HepG2 (cell line): ENCODE results near the gene TOP3B. TPM values are rescaled to one million over a fixed set of nuclear protein-coding genes. Genes with fewer than 3 reads are reported as not detected.

Source experiments
- AKNA ChIP-seq: sonication (generic); formaldehyde crosslinking; IDR thresholded peaks from 2 replicates; pipeline ENCODE4 v1.4.0; 2020; ENCODE audit warnings: missing genetic modification reagents, borderline replicate concordance
- CHD4 ChIP-seq: fragments of 200-600 bp; sonication (generic); IDR thresholded peaks from 2 replicates; pipeline ENCODE4 v1.7.0; 2017; ENCODE audit warnings: mild to moderate bottlenecking, low read length, borderline replicate concordance
- DNMT3B ChIP-seq: conservative IDR thresholded peaks from 2 replicates; pipeline ENCODE4 v1.6.1; 2016; ENCODE audit warnings: missing biosample characterization, control low read depth
- GATAD2A ChIP-seq: IDR thresholded peaks from 2 replicates; pipeline ENCODE4 v1.6.1; 2016
- KLF13 ChIP-seq: sonication (generic); formaldehyde crosslinking; IDR thresholded peaks from 2 replicates; pipeline ENCODE4 v1.4.0; 2020; ENCODE audit warnings: mild to moderate bottlenecking, missing genetic modification reagents
- MIER2 ChIP-seq: IDR thresholded peaks from 2 replicates; pipeline ENCODE4 v1.6.1; 2016; ENCODE audit warnings: missing biosample characterization, missing genetic modification reagents
- NCOA2 ChIP-seq: sonication (generic); formaldehyde crosslinking; IDR thresholded peaks from 2 replicates; pipeline ENCODE4 v1.8.0; 2022; ENCODE audit warnings: inconsistent platforms
- SNAI1 ChIP-seq: sonication (generic); formaldehyde crosslinking; IDR thresholded peaks from 2 replicates; pipeline ENCODE4 v1.5.0; 2020; ENCODE audit warnings: mild to moderate bottlenecking, missing genetic modification reagents, borderline replicate concordance
- WIZ ChIP-seq: sonication (generic); formaldehyde crosslinking; IDR thresholded peaks from 2 replicates; pipeline ENCODE4 v1.5.1; 2020; ENCODE audit warnings: mild to moderate bottlenecking, missing genetic modification reagents
- ZFP90 ChIP-seq: sonication (generic); formaldehyde crosslinking; IDR thresholded peaks from 2 replicates; pipeline ENCODE4 v1.8.0; 2022; ENCODE audit warnings: missing genetic modification reagents, mild to moderate bottlenecking, inconsistent platforms, borderline replicate concordance
- ZMAT3 ChIP-seq: sonication (generic); formaldehyde crosslinking; conservative IDR thresholded peaks from 2 replicates; pipeline ENCODE4 v1.7.0; 2021; ENCODE audit warnings: missing genetic modification reagents
- ZNF232 ChIP-seq: sonication (generic); formaldehyde crosslinking; IDR thresholded peaks from 2 replicates; pipeline ENCODE4 v1.4.0; 2020; ENCODE audit warnings: missing genetic modification reagents, borderline replicate concordance
- ZNF441 ChIP-seq: sonication (generic); formaldehyde crosslinking; IDR thresholded peaks from 2 replicates; pipeline ENCODE4 v1.7.0; 2021; ENCODE audit warnings: missing genetic modification reagents, borderline replicate concordance
- ZNF446 ChIP-seq: sonication (generic); formaldehyde crosslinking; IDR thresholded peaks from 2 replicates; pipeline ENCODE4 v1.5.0; 2020; ENCODE audit warnings: mild to moderate bottlenecking, missing genetic modification reagents
- ZNF512B ChIP-seq: sonication (generic); formaldehyde crosslinking; IDR thresholded peaks from 2 replicates; pipeline ENCODE4 v1.5.1; 2020; ENCODE audit warnings: missing genetic modification reagents, mild to moderate bottlenecking, borderline replicate concordance
- ZNF576 ChIP-seq: sonication (generic); formaldehyde crosslinking; IDR thresholded peaks from 2 replicates; pipeline ENCODE4 v1.4.0; 2020; ENCODE audit warnings: mild to moderate bottlenecking, missing genetic modification reagents
- ZNF589 ChIP-seq: sonication (generic); formaldehyde crosslinking; conservative IDR thresholded peaks from 2 replicates; pipeline ENCODE4 v1.8.0; 2022; ENCODE audit warnings: mild to moderate bottlenecking, moderate library complexity, missing genetic modification reagents
- ZNF747 ChIP-seq: sonication (generic); formaldehyde crosslinking; IDR thresholded peaks from 2 replicates; pipeline ENCODE4 v1.8.1; 2023; ENCODE audit warnings: missing genetic modification reagents, mild to moderate bottlenecking, borderline replicate concordance
- polyA plus RNA-seq, 8 experiments: library from polyadenylated mRNA; depleted of rRNA in 3 of 8; stranded (reverse) in 7 of 8; unstranded in 1 of 8; fragments of >200 nt; fragmentation: Illumina TruSeq in 4 of 8; extraction: Trizol in 4 of 8; gene quantifications; 2 replicates each; pipeline versions ENCODE4 v1.2.1 to v1.2.3, GENCODE V29; 2011 to 2016; ENCODE audit warnings: low read depth in 4 of 8, missing spikeins in 1 of 8, mixed read lengths in 1 of 8; ENCODE audit not compliant: insufficient read depth in 1 of 8
- total RNA-seq, 5 experiments: library from RNA; depleted of rRNA; stranded (reverse); fragments of >200 nt; fragmentation: Illumina TruSeq; extraction: Trizol; gene quantifications; 2 replicates each; pipeline ENCODE4 v1.2.3, GENCODE V29; 2016; ENCODE audit warnings: low read depth in 1 of 5
- TF ChIP-seq, protein P1 (sequence below): sonication (generic); formaldehyde crosslinking; IDR thresholded peaks from 2 replicates; pipeline ENCODE4; 2020; ENCODE audit warnings: missing genetic modification reagents, mild to moderate bottlenecking, borderline replicate concordance

Gene TOP3B
- total and polyA plus RNA-seq, 2 of the 13 experiments (the other 11 are each of a cell fraction or from before 2014, with no cell fraction given) = 28.5 to 29.7 TPM

GRCh38 chr22:21982338-21982965 lies at the start of gene TOP3B (continued):
- TF ChIP-seq, protein P1, sequence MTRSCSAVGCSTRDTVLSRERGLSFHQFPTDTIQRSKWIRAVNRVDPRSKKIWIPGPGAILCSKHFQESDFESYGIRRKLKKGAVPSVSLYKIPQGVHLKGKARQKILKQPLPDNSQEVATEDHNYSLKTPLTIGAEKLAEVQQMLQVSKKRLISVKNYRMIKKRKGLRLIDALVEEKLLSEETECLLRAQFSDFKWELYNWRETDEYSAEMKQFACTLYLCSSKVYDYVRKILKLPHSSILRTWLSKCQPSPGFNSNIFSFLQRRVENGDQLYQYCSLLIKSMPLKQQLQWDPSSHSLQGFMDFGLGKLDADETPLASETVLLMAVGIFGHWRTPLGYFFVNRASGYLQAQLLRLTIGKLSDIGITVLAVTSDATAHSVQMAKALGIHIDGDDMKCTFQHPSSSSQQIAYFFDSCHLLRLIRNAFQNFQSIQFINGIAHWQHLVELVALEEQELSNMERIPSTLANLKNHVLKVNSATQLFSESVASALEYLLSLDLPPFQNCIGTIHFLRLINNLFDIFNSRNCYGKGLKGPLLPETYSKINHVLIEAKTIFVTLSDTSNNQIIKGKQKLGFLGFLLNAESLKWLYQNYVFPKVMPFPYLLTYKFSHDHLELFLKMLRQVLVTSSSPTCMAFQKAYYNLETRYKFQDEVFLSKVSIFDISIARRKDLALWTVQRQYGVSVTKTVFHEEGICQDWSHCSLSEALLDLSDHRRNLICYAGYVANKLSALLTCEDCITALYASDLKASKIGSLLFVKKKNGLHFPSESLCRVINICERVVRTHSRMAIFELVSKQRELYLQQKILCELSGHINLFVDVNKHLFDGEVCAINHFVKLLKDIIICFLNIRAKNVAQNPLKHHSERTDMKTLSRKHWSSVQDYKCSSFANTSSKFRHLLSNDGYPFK (CRISPR knock-in tag) = peak; percentile 87
- TF ChIP-seq WIZ (CRISPR knock-in tag) = peak; percentile 89; the same call in 1 of the 2 replicates
- TF ChIP-seq ZNF589 (CRISPR knock-in tag) = peak; percentile 83; the same call in 1 of the 2 replicates
- no peak for TF ChIP-seq AKNA
- TF ChIP-seq ZNF747 (CRISPR knock-in tag) = peak; percentile 47; the same call in 1 of the 2 replicates
- TF ChIP-seq NCOA2 (CRISPR knock-in tag) = peak; percentile 70
- TF ChIP-seq MIER2 = peak; percentile 81
- no peak for TF ChIP-seq ZNF512B
- TF ChIP-seq ZNF232 (CRISPR knock-in tag) = peak; percentile 93; the same call in 1 of the 2 replicates
- TF ChIP-seq KLF13 (CRISPR knock-in tag) = 0 out of 2 replicates have a peak, but pooled peaks have one; percentile 21
- TF ChIP-seq ZNF441 (CRISPR knock-in tag) = 0 out of 2 replicates have a peak, but pooled peaks have one; percentile 36
- no peak for TF ChIP-seq ZNF446 (CRISPR knock-in tag)
- TF ChIP-seq CHD4 = no peak
- TF ChIP-seq ZMAT3 = 0 out of 2 replicates have a peak, but pooled peaks have one; percentile 36
- peak; percentile 77 for TF ChIP-seq ZFP90 (CRISPR knock-in tag)
- TF ChIP-seq ZNF576 (CRISPR knock-in tag) = 0 out of 2 replicates have a peak, but pooled peaks have one; percentile 41
- TF ChIP-seq DNMT3B (CRISPR knock-in tag) = no peak
- TF ChIP-seq SNAI1 = no peak
- TF ChIP-seq GATAD2A = peak; percentile 88
